A549 (cell line): ENCODE data around the gene PIAS4.

Experiments
- EP300 ChIP-seq, 2 experiments: fragments of >200 bp; sonication (Bioruptor Twin); formaldehyde crosslinking; IDR thresholded peaks; 2 replicates in 1 of 2; 3 replicates in 1 of 2; pipeline ENCODE4 v1.6.1; 2016 to 2017
- NFE2L2 ChIP-seq: fragments of 150-350 bp; conservative IDR thresholded peaks from 2 replicates; pipeline ENCODE4 v1.6.1; 2014; ENCODE audit warnings: low read length
- POLR2A ChIP-seq: IDR thresholded peaks from 2 replicates; pipeline ENCODE4 v1.6.1; 2012; ENCODE audit warnings: mild to moderate bottlenecking, low read length
- TF ChIP-seq, protein P1 (sequence below): fragments of >200 bp; sonication (Bioruptor Twin); formaldehyde crosslinking; IDR thresholded peaks from 3 replicates; pipeline ENCODE4 v1.5.1; 2016
- TF ChIP-seq, protein P2 (sequence below): IDR thresholded peaks from 2 replicates; pipeline ENCODE4 v1.6.1; 2012
- TF ChIP-seq, protein P3 (sequence below): fragments of 450-650 bp; IDR thresholded peaks from 2 replicates; pipeline ENCODE4 v1.6.1; 2014; ENCODE audit warnings: antibody characterized with exemption

DNA sequence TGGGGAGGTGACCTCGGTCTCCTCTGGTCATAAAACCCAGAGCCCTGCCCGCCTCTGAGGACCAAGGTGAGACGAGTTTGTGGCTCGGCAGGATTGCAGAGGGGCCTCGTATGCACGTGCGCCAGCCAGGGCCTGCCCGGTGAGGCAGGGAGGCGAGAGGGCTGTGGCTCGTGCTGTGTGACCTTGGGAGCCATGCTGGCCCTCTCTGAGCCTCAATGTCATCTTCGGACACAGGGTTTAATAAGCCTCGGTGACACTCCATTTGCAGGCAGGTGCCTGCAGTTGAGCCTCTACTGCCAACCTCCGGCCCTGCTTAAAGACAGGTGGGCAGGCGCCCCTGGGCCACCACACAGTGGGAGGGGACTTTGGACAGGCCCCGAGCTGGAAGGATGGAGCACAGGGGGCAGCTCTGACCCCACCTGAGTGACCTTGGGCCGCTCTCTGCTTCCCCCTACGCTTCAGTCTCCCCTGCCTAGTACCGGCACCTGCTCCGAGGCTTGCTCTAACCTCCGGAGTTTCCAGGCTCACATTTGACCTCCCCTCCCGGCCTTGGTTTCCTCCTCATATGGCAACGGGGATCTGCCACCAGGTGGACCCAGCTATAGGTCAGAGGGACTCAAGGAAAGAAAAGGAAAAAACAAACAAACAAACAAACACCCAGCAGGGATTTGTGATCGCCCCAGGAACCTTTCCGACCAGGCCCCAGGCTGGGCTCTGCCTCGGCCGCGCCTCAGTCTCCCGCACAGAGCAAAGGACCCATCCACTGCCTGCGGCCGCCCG is 56.0 kb downstream of the PIAS4 start:
- TF ChIP-seq, protein P1, sequence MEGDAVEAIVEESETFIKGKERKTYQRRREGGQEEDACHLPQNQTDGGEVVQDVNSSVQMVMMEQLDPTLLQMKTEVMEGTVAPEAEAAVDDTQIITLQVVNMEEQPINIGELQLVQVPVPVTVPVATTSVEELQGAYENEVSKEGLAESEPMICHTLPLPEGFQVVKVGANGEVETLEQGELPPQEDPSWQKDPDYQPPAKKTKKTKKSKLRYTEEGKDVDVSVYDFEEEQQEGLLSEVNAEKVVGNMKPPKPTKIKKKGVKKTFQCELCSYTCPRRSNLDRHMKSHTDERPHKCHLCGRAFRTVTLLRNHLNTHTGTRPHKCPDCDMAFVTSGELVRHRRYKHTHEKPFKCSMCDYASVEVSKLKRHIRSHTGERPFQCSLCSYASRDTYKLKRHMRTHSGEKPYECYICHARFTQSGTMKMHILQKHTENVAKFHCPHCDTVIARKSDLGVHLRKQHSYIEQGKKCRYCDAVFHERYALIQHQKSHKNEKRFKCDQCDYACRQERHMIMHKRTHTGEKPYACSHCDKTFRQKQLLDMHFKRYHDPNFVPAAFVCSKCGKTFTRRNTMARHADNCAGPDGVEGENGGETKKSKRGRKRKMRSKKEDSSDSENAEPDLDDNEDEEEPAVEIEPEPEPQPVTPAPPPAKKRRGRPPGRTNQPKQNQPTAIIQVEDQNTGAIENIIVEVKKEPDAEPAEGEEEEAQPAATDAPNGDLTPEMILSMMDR = no peak; the same call in 2 of the 3 replicates
- TF ChIP-seq POLR2A (no peak), NFE2L2 (no peak), EP300 (IDR thresholded peaks at IDR 0.05) (no peak)
- TF ChIP-seq, protein P2, sequence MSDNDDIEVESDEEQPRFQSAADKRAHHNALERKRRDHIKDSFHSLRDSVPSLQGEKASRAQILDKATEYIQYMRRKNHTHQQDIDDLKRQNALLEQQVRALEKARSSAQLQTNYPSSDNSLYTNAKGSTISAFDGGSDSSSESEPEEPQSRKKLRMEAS = no peak
- TF ChIP-seq, protein P3, sequence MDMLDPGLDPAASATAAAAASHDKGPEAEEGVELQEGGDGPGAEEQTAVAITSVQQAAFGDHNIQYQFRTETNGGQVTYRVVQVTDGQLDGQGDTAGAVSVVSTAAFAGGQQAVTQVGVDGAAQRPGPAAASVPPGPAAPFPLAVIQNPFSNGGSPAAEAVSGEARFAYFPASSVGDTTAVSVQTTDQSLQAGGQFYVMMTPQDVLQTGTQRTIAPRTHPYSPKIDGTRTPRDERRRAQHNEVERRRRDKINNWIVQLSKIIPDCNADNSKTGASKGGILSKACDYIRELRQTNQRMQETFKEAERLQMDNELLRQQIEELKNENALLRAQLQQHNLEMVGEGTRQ = no peak
